DMS79 treated with DMSO at 0.1 percent for 48 hours (cell line): ENCODE results near the gene EPHA6.
"Not testable (repeated sequence)": the region's sequence is repeated elsewhere in the genome, so short reads cannot be mapped to it uniquely, and the experiment has no call there.

Experiments
- DNase-seq: peaks from one replicate; lab custom pipeline; 2025; lab: John Stamatoyannopoulos, UW

EPHA6 gene

DNA sequence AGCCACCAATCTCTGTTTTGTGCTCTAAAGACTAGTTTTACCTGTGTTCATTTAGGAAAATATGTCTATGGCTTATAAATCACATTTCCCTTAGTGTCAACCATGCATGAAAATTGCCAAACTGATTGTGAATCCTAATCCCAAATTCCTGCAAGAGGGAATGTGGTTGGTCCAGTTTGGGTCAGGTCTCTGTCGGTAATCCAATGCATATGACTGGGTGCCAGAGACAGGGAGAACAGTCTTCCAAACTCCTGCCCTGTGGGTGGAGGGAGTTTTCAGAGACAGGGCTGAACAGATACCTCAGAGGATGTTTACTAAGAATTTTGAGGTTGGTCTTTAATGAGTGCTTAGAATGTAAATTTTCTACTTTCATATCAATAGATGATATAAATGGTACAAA is 649.6 kb downstream of the EPHA6 start:
- DNase-seq = no peak

DNA sequence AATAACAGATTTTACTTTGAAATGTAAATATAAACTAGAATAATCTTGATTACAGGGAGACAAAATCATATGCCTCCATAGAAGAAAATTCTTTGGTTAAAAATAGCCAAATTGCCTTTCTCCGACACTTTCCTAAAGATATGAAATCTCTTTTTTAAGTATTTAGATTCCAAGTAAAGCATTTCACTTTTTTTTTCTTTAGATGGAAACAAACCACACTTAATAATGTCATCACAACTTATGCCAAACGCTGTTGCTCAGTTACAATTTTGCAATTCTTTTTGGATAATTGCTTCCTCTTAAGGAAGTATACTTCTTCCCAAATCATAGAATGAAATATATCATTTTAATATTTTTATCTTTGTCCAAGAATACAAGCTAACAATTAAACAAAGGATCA is 656.1 kb downstream of the EPHA6 start:
- DNase-seq = no peak

- DNase-seq = no peak
Observed at GRCh38 chr3:97479740-97480139, 665.3 kb downstream of the EPHA6 start.

DNA sequence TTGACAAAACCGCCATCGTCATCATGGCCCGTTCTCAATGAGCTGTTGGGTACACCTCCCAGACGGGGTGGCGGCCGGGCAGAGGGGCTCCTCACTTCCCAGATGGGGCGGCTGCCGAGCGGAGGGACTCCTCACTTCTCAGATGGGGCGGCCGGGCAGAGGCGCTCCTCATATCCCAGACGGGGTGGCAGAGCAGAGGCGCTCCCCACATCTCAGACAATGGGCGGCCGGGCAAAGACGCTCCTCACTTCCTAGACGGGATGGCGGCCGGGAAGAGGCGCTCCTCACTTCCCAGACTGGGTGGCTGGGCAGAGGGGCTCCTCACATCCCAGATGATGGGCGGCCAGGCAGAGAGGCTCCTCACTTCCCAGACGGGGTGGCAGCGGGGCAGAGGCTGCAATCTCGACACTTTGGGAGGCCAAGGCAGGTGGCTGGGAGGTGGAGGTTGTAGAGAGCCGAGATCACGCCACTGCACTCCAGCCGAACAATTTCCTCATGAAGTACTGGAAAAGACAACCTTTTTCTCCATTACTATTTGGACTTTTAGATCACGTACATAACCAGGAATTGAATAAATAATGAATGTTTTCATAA is 666.4 kb downstream of the EPHA6 start:
- not testable (repeated sequence) for DNase-seq

DNA sequence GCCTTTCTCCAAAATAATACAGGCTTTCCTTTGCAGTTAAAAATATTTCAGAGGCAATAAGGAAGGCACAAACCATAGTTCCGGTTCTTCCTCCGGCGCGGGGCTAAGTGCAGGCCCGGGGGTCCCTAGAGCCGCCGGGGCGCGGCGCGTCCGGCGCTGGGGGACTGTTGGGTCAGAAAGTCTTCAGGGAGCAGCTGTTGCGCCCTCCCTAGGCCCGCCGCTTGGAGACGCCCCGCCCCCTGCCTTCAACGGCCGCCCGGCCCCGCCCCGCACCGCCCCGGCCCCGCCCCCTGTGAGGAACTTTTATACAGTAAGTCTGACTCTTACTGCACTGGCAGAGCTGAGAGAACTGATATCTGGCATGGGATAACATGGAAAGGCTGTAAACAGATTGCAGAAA is 667.0 kb downstream of the EPHA6 start:
- DNase-seq = no peak

GRCh38 chr3:97485206-97485605 is 670.8 kb downstream of the EPHA6 start:
- no peak for DNase-seq

- DNase-seq = no peak
Observed at GRCh38 chr3:97487587-97487986, 673.2 kb downstream of the EPHA6 start.

GRCh38 chr3:97488741-97489140 is 674.3 kb downstream of the EPHA6 start:
- no peak for DNase-seq

DNA sequence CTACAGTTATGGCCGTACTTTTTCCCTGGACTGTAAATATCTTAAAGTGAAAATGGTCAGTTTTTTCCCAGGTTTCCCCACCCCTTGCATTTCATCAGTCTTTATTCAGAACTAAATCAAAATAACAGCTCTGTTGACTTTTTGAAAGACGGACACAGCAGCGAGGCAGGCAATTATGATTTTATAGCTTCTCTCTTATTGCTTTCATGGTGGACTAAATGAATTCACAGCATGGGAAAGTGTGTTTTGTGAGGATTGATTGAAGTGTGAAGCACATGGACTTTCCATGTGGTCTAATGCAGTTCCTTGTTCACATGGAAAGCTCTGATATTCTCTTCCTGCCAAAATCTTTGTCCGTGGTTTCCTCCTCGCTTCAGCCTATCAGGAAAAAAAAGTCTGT is 681.5 kb downstream of the EPHA6 start:
- no peak for DNase-seq

DNA sequence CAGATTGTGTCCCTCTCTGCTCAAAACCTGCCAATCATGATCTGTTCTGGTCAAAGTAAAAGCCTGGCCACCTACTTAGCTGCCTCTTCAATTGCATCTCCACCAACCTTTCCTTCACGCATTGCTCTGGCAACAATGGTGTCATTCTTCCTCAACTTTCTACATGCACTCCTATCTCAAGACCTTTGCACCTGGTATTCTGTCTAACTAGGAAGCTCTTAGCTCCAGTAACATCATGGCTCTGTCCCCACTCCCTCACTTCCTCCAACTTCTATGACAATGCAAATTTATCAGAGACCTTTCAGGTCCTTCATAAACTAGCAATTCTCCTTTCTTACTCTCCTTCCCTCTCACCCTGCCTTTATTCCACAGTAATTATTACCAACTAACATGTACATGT is 682.7 kb downstream of the EPHA6 start:
- no peak for DNase-seq

DNA sequence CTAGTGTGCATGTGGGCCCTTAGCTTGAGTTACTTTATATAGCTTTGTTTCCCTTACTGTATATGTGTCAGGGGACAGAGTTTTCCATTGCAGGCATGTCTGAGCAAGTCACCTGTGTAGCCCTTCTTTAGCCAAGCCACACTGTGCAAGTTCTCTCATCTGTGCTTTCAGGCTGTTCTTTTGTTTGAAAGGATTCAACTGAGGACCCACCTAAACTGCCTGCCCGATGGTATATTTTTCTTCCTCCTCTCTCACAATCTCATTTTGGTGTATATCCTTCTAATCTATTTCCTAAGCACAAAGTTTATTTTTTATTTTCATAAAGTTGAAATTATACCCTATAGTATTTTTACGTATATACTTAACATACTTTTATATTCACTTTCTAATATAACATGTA is 690.1 kb downstream of the EPHA6 start:
- DNase-seq = no peak

- DNase-seq = no peak
Observed at GRCh38 chr3:97510795-97511194, 696.4 kb downstream of the EPHA6 start.

DNA sequence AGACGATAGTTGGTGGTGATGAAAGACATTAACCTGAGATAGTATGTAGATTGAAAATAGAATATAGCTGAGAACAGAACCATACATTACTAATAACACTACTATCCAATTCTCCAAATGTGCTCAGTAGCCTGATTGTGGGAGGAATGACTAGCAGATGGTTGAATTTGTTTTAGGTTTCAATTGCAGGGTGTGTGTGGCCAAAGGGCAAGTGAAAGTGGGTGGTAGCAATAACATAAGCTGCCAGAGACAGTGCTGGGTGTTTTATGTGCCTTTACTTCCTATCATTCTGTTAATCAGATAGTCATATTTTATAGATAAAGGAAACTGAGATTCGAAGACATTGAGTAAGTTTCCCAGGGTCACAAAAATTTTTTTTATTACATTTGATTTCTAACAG is 700.7 kb downstream of the EPHA6 start:
- no peak for DNase-seq

- no peak for DNase-seq
Observed at GRCh38 chr3:97530691-97531090, 716.3 kb downstream of the EPHA6 start.

- DNase-seq = not testable (repeated sequence)
Observed at GRCh38 chr3:97547573-97547972, 733.2 kb downstream of the EPHA6 start.

GRCh38 chr3:97550408-97550807 is 736.0 kb downstream of the EPHA6 start:
- DNase-seq = no peak

GRCh38 chr3:97552186-97552585 is 737.8 kb downstream of the EPHA6 start:
- DNase-seq = no peak

DNA sequence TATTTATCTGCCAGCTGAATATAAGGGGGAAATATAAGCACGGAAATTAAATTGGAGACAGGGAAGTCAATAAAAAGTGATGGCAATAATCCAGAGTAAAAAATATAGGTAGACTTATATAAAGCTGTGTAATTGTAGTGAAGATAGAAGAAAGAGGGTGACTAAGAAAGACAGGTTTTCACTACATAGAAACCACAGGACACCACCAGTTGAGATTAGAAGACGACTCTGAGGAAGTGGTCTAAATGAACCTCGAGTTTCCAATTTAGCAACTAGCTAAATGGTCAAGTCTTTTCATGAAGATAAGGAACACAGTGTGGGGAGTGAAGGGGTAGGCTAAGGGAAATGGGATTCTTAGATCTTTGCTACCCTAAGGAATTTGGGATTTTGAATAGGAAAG is 761.3 kb downstream of the EPHA6 start:
- no peak for DNase-seq

- no peak for DNase-seq
Observed at GRCh38 chr3:97576221-97576620, 761.8 kb downstream of the EPHA6 start.

- DNase-seq = no peak
Observed at GRCh38 chr3:97579365-97579764, 765.0 kb downstream of the EPHA6 start.

DNA sequence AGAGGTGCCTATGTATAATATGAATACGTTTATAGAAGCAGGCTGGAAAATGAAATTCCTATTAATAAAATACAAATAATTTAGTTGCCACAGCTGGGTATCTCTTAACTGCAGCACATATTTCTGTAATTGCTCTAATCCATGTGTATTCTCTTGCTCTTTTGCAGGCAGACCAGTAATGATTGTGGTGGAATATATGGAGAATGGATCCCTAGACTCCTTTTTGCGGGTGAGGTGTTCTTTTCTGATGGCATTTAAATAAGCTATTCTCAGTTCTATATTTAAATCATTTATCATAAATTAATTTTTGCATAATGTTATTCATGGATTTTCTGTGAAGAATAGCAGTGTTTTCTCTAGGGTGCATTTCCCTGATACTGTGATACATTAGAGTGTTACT is 796.2 kb downstream of the EPHA6 start:
- DNase-seq = no peak

- DNase-seq = no peak
Observed at GRCh38 chr3:97612632-97613031, 798.2 kb downstream of the EPHA6 start.

GRCh38 chr3:97613139-97613538 is 798.7 kb downstream of the EPHA6 start:
- no peak for DNase-seq

DNA sequence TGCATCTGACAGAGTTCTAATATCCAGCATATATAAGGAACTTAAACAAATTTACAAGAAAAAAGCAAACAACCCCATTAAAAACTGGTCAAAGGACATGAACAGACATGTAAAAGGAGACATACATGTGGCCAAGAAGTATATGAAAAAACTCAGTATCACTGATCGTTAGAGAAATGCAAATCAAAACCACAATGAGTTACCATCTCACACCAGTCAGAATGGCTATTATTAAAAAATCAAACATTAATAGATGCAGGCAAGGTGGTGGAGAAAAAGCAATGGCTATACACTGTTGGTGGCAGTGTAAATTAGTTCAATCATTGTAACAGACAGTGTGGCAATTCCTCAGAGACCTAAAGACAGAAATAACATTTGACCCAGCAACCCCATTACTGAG is 806.1 kb downstream of the EPHA6 start:
- DNase-seq = not testable (repeated sequence)

DNA sequence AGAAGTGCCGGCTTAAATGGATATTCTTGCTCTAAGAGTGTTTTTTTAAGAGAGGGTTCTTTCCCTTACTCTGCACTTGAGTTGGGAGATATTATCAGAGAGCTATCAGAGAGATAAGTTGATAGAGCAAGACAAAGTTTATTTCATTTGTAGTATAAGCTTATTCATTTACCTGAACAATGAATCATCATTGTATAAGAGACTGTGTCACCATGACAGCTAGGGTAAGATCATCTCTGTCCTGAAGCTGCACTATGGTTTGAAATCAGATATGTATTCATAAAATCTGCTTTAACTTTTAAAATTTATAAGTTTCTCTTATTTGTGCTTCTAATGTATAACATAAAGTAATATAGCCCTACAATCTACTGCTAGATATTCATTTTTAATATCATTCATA is 822.1 kb downstream of the EPHA6 start:
- DNase-seq = no peak
